HG03135 (cell line): ENCODE results near the gene DAZ3.
"Not testable (repeated sequence)": the region's sequence is repeated elsewhere in the genome, so short reads cannot be mapped to it uniquely, and the experiment has no call there.

Experiments
- ATAC-seq: cut with Tn5 transposase; IDR thresholded peaks from one replicate; pipeline ENCODE4 v1.9.1; 2021; ENCODE audit warnings: mild to moderate bottlenecking, moderate library complexity; ENCODE audit not compliant: unreplicated experiment

DAZ3 gene, protein sequence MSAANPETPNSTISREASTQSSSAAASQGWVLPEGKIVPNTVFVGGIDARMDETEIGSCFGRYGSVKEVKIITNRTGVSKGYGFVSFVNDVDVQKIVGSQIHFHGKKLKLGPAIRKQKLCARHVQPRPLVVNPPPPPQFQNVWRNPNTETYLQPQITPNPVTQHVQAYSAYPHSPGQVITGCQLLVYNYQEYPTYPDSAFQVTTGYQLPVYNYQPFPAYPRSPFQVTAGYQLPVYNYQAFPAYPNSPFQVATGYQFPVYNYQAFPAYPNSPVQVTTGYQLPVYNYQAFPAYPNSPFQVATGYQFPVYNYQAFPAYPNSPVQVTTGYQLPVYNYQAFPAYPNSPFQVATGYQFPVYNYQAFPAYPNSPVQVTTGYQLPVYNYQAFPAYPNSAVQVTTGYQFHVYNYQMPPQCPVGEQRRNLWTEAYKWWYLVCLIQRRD

DNA sequence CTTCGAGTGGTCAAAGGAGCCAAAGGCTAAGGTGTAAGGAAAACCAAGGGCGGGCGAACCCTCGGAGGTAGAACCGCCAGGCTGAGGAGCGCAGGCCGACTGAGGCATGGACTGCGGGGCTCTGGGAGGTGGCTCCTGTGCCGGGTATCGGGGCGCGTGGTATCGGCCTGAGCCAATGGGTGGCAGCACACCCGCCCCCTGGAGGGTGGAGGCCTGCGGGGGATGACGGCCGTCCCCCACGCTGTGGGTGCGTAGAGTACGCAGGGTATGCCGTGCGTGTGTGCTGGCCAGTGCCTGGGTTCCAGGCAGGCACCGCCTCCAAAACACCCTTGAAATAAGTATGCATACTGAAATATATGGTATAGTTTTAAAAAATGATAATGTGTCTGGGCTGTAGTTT, at the start of gene DAZ3:
TSS of gene DAZ3 (minus strand) at position 101 of the 400 bp plus-strand sequence. CDS start 208 bp downstream, outside the sequence.
- not testable (repeated sequence) for ATAC-seq

DNA sequence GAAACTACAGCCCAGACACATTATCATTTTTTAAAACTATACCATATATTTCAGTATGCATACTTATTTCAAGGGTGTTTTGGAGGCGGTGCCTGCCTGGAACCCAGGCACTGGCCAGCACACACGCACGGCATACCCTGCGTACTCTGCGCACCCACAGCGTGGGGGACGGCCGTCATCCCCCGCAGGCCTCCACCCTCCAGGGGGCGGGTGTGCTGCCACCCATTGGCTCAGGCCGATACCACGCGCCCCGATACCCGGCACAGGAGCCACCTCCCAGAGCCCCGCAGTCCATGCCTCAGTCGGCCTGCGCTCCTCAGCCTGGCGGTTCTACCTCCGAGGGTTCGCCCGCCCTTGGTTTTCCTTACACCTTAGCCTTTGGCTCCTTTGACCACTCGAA, 20.4 kb upstream of the DAZ3 start, which contains the start of gene DAZ4:
TSS of gene DAZ4 (plus strand) at position 301 of the 400 bp plus-strand sequence. CDS start 208 bp downstream, outside the sequence.
- not testable (repeated sequence) for ATAC-seq

DNA sequence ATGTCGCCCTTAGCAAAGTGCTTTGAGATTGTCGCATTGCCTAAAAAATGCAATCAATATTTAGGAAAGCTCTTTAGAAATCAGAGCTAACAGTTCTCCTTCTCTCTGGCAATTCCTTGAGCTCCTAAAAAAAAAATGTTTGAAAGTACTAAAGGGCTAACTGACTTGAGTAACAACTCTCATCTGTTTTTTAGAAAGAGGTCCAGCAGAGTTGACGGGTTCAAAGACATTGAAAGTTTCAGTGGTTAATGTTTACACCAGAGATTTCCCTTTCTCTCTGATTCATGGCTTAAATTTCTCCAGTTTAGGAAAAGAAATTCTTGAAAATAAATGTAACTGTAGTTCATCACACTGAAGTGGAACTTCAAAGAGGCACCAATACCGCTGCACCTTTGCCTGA, 11.9 kb upstream of the DAZ3 start:
- not testable (repeated sequence) for ATAC-seq

DNA sequence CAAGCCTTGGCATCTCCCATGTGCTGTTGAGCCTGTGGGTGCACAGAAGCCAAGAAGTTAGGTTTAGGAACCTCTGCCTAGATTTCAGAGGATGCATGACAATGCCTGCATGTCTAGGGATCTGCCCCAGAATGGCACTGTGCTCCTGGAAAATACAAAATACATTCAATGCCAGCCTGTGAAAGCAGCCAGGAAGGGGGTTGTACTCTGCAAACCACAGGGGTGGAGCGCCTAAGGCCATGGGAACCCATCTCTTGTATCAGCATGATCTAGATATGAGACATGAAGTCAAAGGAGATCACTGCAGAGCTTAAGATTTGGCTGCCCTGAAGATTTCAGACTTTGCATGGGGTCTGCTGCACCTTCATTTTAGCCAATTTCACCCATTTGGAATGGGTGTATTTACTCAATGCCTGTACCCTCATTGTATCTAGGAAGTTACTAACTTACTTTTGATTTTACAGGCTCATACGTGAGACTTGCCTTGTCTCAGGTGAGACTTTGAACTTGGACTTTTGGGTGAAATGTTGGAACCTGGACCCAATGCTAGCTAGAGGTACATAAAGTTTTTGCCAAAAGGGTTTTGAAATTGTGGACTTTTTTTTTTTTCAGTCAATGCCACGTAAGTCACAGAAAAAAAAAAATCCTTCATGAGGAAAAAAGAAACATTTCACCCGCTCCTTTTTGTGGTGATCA, 11.1 kb upstream of the DAZ3 start:
- not testable (repeated sequence) for ATAC-seq

DNA sequence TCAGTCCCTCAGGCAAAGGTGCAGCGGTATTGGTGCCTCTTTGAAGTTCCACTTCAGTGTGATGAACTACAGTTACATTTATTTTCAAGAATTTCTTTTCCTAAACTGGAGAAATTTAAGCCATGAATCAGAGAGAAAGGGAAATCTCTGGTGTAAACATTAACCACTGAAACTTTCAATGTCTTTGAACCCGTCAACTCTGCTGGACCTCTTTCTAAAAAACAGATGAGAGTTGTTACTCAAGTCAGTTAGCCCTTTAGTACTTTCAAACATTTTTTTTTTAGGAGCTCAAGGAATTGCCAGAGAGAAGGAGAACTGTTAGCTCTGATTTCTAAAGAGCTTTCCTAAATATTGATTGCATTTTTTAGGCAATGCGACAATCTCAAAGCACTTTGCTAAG, 8.6 kb upstream of the DAZ3 start:
- not testable (repeated sequence) for ATAC-seq
